HG03108 (cell line): ENCODE results near the gene SNRNP70.
"Not testable (repeated sequence)": the region's sequence is repeated elsewhere in the genome, so short reads cannot be mapped to it uniquely, and the experiment has no call there.

Source experiments
- ATAC-seq: cut with Tn5 transposase; IDR thresholded peaks from one replicate; pipeline ENCODE4 v1.9.1; 2021; ENCODE audit warnings: moderate library complexity; ENCODE audit not compliant: unreplicated experiment

The SNRNP70 gene

DNA sequence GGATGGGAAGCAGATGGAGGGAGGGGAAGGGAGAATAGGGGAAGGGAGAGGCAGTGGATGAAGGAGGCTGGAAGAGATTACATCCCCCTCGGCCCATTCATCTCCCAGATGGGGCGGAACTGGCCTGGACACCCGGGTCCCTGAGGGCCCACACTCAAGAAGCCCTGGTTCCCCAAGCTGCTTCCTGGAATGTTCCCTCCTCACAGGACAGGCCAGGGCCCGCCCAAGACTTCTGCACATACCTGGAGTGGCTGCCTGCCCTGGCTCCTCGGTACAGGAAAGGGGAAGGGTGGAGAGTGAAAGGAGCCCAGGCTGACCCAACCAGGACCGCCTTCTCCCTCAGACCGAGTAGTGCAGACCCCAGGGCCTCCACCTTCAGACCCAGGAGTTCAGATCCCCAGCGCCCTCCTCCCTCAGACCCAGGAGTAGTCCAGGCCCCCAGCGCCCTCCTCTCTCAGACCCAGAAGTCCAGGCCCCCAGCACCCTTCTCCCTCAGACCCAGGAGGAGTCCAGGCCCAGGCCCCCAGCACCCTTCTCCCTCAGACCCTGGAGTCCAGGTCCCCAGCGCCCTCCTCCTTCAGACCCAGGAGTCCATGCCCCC is 21.1 kb upstream of the SNRNP70 start:
- ATAC-seq, result no peak

DNA sequence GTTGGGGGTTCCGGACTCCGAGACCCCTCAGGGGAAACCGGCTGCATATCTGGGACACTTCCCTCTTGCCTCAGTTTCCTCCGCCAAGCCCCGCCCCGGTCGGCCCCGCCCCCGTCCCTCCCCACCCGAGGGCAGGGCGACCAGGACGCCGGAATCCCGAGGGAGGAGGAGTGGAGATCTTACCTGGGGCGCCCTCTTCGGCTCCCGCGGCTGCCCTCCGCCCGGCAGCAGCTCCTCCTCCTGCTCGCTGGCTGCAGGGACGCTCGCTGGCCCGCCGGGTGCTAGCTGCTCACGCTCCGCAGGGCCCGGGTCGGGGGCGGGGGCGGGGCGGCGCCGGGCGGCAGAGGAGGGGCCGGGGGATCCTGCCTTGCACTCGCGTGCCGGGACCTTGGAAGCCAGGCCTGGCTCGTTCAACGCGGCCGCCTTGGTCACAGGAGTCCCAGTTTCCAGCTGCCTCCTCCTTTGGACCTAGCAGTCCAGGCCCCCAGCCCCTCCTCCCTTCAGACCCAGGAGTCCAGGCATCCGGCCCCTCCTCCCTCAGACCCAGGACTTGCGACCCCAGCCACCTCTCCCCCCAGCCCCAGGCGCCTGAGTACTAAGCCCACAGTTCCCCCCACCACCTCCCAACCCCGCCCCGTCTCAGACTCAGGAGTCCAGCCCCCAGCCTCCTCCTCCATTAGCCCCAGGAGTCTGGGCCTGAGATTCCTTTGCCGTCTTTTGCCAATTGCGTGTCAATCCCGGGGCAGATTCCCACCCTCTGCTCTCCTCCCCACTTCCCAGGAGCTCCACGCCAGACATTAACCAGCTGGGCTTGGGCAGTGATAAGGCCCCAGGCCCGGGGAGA is 20.3 kb upstream of the SNRNP70 start, which contains the start of gene NTF4:
TSS of gene NTF4 (minus strand) at position 51 of the 844 bp plus-strand sequence. CDS start 2,821 bp downstream, outside the sequence.
- ATAC-seq, result no peak

DNA sequence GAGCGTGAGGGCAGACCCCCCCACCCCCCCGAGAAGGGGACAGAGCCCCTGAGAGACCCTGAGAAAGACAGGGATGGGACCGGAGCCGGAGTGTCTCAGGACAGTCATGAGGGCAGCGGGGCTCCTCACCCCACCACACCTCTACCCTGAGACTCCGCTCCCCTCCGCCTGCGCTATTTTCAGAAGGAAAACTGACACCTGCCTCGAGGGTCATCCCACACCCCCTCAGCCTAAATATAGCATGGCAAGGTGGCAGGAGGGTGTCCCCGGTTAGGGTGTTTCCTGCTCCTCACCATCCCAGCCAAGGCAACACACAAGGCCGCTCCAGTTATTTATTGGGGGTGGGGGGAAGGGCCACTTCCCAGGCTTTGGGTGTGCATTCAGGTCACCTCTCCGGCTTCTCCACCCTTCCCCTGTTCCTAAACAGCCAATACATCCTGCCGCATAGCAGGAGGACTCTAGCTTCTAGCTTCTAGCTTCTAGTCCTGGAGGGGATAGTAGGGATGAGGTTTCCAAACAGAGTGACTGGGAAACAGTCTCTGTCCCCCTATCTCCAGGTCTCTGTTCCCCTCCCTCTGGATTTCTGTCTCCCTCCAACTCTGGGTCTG is 19.2 kb upstream of the SNRNP70 start:
- no peak for ATAC-seq

DNA sequence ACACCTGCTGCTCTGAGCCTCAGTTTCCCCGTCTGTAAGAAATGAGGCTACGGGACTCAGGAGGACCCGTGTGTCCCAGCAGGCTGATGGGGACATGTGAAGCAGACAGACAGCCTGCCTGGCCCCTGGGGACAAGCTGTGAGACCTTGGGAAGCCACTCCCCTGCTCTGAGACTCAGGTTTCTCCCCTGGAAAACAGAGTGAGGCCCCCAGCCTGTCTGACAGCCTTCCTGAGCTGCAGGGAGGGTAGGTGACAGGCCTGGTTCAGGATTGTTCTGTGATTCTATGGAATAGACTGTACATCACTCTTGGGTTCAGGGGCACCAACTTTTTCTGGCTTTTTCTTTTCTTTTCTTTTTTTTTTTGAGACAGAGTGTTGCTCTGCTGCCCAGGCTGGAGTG is 17.7 kb upstream of the SNRNP70 start:
- ATAC-seq, result no peak

DNA sequence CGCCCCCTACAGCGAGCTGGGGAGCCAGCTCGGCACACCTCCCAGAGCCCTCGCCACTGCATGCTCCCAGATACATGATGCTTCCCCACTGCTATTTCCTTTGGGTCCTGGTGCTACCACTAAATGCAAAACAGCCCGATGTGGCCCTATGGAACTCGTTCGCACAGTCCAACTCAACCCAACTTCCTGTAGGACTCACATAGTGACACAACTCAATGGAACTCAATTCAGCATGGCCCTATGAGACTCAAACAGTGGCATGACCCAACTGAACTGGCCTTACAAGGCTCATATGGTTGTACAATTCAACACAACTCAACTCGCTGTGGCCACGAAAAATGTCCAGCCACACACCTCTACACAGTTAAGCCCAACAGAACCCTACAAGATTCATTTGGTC is 16.2 kb upstream of the SNRNP70 start:
- no peak for ATAC-seq

DNA sequence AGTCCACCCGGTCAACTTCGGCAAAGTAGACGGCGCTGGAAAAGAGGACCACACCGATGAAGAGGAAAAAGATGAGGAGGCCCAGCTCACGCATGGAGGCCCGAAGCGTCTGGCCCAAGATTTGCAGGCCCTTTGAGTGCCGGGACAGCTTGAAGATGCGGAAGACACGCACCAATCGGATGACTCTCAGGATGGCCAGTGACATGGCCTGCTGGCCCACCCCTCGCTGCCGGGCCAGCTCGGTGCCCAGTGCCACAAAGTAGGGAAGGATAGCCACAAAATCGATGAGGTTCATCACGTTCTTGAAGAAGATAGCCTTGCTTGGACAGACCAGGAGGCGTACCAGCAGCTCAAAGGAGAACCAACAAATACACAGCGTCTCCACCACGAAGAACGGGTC is 14.8 kb upstream of the SNRNP70 start:
- no peak for ATAC-seq

DNA sequence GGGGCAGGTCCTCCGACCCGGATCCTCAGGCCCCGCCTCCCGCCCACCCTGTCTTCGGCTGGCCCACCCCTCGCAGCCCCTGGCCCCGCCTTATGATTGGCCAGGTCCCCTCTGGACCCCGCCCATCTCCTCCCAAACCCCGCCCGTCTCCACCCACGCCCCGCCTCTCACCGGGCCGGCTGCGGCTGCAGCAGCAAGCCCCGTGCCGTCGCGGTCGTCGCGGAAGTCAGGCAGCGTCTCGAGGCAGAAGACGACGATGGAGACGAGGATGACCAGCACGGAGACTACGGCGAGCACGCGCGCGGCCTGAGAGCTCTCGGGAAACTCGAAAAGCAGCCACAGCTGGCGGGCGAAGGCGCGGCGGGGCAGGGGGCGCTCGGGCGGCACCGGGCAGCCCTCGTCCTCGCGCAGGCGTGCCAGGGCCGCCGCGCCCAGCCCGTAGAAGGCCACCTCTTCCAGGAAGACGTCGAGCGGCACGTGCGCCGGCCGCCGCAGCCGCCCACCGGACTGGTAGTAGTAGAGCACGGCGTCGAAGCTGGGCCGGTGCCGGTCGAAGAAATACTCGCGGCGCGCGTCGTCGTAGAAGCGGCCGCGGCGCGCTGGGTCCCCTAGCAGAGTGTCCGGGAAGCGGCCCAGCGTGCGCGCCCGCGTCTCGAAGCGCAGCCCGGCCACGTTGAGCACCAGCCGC is 13.2 kb upstream of the SNRNP70 start:
- ATAC-seq, result no peak

DNA sequence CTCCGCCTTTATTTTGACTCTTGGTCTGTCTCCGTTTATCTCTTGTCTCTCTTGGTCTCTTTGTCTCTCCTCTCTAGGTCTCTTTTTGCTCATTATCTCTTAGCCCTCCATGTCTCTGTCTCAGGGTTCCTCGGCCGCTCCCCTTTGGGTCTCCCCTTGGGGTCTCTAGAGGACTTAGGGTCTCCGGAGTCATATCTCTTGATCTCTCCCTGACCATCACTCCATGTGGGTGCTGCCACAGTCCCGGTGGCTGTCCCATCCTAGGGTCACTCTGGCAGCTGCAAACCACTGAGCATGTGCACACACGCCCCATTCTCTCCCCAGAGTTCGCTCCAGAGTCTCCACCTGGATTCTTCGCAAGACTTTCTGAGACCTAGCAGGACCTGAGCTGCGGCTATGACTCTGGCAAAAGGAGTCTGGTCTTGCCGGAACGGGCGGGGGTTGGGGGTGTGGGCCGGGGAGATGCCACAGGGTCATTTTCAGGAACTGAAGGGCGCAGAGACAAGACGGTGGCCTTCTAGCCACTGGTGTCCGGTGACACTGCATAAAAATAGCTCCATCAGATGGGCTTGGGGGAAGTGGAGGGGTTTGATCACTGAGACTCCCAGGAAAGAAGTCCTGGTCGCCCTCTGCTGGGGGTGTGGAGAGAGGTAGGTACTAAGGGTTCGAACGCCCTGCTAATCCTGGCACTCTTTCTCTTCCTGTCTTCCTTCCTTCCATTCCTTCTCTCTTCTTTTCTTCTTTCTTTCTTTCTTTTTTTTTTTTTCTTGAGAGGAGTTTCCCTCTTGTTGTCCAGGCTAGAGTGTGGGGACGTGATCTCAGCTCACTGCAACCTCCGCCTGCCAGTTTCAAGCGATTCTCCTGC is 11.5 kb upstream of the SNRNP70 start:
- no peak for ATAC-seq

DNA sequence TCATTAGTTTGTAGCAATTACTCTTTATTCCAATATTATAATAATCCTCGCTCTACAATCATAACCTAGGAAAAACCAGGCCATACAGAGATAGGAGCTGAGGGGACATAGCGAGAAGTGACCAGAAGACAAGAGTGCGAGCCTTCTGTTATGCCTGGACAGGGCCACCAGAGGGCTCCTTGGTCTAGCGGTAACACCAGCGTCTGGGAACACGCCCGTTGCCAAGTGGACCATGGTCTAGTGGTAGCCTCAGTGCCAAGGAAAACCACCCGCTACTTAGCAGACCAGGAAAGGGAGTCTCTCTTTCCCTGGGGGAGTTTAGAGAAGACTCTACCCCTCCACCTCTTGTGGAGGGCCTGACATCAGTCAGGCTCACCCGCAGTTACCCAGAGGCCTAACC is 10.4 kb upstream of the SNRNP70 start:
- not testable (repeated sequence) for ATAC-seq

DNA sequence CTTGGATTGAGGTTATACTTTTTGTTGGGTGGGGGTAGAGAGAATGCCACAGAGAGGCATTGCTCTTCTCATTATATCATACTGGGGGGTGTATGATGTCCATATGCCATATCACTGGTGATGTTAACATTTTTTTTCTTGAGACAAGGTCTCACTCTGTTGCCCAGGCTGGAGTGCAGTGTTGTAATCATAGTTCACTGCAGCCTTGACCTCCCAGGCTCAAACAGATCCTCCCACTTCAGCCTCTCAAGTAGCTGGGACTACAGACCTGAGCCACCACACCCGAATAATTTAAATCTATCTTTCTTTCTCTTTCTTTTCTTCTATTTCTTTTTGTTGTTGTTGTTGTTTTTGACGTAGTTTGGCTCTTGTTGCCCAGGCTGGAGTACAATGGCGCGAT is 4.9 kb upstream of the SNRNP70 start:
- ATAC-seq, result no peak

DNA sequence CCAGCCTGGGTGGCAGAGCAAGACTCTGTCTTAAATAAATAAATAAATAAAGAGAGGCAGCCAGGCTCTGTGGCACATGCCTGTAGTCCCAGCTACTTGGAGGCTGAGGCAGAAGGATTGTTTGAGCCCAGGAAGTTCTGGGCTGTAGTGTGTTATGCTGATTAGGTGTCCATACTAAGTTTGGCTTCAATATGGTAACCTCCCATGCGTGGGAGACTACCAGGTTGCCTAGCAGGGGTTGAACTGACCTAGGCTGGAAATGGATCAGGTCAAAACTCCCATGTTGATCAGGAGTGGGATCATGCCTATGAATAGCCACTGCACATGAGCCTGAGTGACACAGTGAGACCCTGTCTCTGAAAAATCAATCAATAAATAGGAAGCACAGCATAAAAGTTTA is 4.0 kb upstream of the SNRNP70 start:
- no peak for ATAC-seq

DNA sequence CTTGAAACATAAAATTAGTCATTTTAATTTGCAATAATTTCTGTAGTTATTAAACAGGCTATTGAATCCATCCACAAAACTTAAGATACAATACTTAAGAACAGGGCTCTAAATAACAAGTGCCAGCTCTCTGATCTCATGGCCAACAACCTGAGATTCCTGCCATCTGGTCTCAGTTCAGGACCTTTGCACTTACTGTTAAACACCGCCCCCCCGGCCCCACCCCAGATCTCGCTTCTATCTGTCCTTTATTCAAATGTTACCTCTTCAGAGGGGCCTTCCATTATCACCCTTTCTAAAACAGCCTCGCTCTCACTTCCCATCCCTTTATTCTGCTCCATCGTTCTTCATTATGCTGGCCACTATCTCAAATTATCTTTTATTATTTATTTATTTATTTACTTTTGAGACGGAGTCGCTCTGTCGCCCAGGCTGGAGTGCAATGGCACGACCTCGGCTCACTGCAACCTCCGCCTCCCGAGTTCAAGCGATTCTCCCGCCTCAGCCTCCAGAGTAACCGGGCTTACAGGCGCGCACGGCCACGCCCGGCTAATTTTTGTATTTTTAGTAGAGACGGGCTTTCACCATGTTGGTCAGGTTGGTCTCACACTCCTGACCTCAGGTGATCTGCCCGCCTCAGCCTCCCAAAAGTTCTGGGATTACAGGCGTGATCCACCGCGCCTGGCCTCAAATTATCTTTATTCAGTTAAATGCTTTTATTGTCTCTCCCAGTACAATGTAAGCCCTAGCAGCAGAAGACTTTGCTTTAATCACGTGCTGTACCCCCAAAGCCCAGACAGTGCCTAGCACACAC is 838 bp upstream of the SNRNP70 start:
- ATAC-seq, result no peak

DNA sequence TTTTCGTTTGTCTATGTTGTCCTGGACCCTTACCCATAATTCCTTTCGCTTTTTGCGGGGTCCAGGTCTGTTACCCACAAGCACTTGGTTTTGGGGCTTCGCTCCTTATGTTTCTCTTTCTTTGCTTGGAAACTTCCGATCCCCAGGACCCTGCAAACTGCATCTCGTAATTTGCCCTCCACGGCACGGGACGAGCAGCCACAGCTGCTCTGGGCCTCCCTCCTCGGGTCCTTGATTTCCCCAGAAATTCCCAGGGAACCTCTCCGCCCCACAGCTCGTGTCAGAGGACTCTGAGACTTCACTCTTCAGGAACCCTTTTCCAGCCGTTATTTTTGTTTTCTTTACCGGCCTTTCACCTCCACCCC is 599 bp downstream of the SNRNP70 start:
- no peak for ATAC-seq

DNA sequence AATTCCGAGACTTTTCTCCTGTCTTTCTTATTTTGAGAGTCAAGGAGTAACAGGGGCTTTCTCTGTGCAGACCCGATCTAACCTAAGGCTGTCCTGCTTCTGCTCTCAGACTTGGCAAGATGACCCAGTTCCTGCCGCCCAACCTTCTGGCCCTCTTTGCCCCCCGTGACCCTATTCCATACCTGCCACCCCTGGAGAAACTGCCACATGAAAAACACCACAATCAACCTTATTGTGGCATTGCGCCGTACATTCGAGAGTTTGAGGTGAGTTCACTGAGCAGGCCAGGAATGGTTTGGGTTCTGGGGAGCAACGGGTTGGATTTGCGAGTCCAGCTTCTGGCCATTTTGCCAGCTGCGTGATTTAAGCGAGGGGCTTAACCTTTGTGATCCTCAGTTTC is 1.0 kb downstream of the SNRNP70 start:
- ATAC-seq, result no peak

DNA sequence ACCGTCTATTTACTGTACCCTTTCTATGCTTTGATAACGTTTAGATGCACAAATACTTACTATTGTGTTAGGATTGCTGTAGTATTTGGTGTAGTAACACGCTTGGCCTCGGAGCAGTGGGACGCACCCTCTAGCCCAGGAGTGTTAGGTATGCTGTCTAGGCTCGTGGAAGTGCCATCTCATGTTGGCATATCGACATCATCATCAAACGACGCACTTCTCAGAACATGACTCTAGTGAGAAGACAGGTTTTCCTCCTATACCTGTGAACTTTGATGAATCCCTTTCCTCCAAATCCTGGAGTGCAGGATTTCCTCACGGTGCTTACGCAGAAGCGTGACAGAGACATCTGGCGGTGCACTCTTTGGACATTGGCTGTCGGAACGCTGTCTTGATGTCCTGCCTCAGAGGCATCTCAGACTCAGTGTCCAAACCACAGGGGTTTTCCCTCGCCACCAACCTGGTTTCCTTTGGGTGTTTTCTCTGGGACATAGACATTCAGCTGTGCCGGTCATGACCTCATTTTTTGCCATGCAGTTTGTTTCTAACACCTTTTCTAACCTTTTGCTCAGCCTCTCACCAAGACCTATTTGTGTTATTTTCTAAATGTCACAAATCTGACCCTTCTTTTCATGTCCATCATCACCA is 6.3 kb downstream of the SNRNP70 start:
- ATAC-seq, result no peak

DNA sequence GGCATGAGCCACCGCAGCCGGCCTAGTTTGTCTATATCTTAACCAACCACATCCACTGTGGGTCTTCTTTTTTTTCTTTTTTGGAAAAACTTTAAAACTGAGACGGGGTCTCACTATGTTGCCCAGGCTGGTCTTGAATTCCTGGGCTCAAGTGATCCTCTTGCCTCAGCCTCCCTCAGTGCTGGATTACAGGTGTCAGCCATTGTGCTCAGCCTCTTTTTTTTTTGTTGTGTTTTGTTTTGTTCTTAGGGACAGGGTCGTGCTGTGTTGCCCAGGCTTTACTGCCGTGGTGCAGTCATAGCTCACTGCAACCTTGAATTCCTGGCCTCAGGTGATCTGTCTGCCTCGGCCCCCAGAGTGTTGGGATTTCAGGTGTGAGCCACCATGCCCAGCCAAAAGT is 7.4 kb downstream of the SNRNP70 start:
- no peak for ATAC-seq

DNA sequence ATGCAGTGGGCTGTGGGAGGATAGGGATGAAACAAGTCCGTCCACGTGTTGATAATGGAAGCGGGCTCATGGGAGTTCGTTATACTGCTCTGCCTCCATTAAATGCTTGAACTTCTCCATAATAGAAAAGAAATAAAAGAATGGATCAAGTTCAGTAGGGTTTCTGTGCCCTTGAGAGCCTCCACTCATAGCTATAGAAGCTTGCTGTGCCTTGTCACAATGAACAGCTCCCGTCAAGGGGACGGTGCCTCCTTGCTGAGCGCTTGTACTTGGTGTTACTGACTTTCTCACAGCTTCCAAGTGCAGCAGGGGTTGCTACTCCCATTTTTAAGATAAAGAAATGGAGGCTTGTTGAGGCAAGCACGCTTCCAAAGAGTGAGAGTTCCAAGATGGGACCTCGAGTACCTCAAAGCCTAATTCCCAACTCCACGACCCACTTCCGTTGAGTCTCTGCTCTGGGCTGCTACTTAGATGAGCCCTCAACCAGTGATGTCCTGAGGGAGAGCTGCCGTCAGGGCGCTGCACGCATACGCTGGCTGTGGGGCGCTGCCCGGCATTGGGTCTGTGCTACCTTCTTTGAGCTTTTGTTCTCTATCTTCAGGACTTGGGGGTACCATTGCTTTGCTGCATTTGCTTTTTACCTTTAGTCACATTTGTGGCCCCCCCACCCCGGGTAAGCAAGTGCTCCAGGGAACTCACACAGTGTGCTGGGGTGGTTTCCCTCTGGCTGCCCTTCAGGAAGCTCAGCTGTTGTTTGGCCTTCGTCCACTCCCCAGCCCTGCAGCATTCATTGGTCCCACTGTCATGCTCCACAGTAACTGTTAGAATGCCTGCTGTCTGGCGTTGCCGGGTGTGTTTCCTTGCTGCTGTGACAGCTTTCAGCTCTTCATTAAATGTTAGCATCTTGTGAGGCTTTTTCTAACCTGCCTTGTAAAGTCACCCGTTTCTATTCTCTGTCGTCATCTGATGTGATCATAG is 9.5 kb downstream of the SNRNP70 start:
- no peak for ATAC-seq
